WTC11 (cell line): ENCODE results near the gene LIN7C. TPM values are rescaled to one million over a fixed set of nuclear protein-coding genes. Genes with fewer than 3 reads are reported as not detected.
A peak's percentile ranks its signal among the peaks of the same experiment; 100 is the strongest.
"Not testable (repeated sequence)": the region's sequence is repeated elsewhere in the genome, so short reads cannot be mapped to it uniquely, and the experiment has no call there.

Experiments
- ATAC-seq: fragments of 200-7000 bp; cut with Tn5 transposase; 2 replicates; pipeline ENCODE4 v1.10.0; 2021; ENCODE audit warnings: mild to moderate bottlenecking, moderate library complexity
- CTCF ChIA-PET: fragments of 300-600 bp; sonication (Branson Sonifier 250); formaldehyde crosslinking; loops from one replicate; lab custom pipeline; 2021; ENCODE audit warnings: antibody characterized with exemption; lab: Charles Lee
- POLR2A ChIA-PET: fragments of 350-600 bp; sonication (Branson Sonifier 250); formaldehyde crosslinking; loops from one replicate; lab custom pipeline; 2021; ENCODE audit warnings: antibody characterized with exemption; lab: Charles Lee
- DNase-seq: peaks from one replicate; pipeline ENCODE4 v3.0.0; 2021; ENCODE audit warnings: low spot score
- H3K27ac Mint-ChIP-seq: 2 replicates; pipeline ENCODE4 v1.8.0; 2021; ENCODE audit warnings: mixed read lengths
- H3K27me3 Mint-ChIP-seq: 2 replicates; pipeline ENCODE4 v1.8.0; 2021; ENCODE audit warnings: low read depth, mild to moderate bottlenecking, moderate library complexity, mixed read lengths
- H3K36me3 Mint-ChIP-seq: 2 replicates; pipeline ENCODE4 v1.8.0; 2021; ENCODE audit warnings: mixed read lengths
- H3K4me1 Mint-ChIP-seq: 2 replicates; pipeline ENCODE4 v1.8.0; 2022; ENCODE audit warnings: mixed read lengths
- H3K4me3 Mint-ChIP-seq: 2 replicates; pipeline ENCODE4 v1.8.0; 2021; ENCODE audit warnings: mild to moderate bottlenecking, moderate library complexity, mixed read lengths
- H3K9me3 Mint-ChIP-seq: 2 replicates; pipeline ENCODE4 v1.8.0; 2021; ENCODE audit warnings: mixed read lengths
- ESRRA ChIP-seq: sonication (generic); formaldehyde crosslinking; IDR thresholded peaks from 2 replicates; pipeline ENCODE4 v1.8.1; 2022; ENCODE audit warnings: mild to moderate bottlenecking, missing genetic modification reagents, borderline replicate concordance
- JUN ChIP-seq: sonication (generic); formaldehyde crosslinking; IDR thresholded peaks from 2 replicates; pipeline ENCODE4 v1.8.0; 2023; ENCODE audit warnings: mild to moderate bottlenecking, missing genetic modification reagents
- KAT7 ChIP-seq: sonication (generic); formaldehyde crosslinking; IDR thresholded peaks from 2 replicates; pipeline ENCODE4 v1.8.1; 2023; ENCODE audit warnings: missing genetic modification reagents, mild to moderate bottlenecking, borderline replicate concordance
- NR1H2 ChIP-seq: sonication (generic); formaldehyde crosslinking; IDR thresholded peaks from 2 replicates; pipeline ENCODE4 v1.9.0; 2021; ENCODE audit warnings: mild to moderate bottlenecking, moderate library complexity, missing genetic modification reagents
- NR2C2 ChIP-seq: sonication (generic); formaldehyde crosslinking; IDR thresholded peaks from 2 replicates; pipeline ENCODE4 v1.8.0; 2022; ENCODE audit warnings: mild to moderate bottlenecking, missing genetic modification reagents
- SMAD4 ChIP-seq: sonication (generic); formaldehyde crosslinking; IDR thresholded peaks from 2 replicates; pipeline ENCODE4 v1.8.0; 2022; ENCODE audit warnings: mild to moderate bottlenecking, missing genetic modification reagents
- SOX15 ChIP-seq: fragments of 250-450 bp; sonication (Bioruptor Pico); IDR thresholded peaks from 2 replicates; pipeline ENCODE4 v1.9.0; 2021; ENCODE audit warnings: mild to moderate bottlenecking
- ZNF121 ChIP-seq: sonication (generic); formaldehyde crosslinking; IDR thresholded peaks from 2 replicates; pipeline ENCODE4 v1.8.0; 2023; ENCODE audit warnings: missing genetic modification reagents
- ZNF671 ChIP-seq: fragments of 250-450 bp; sonication (Bioruptor Pico); IDR thresholded peaks from 2 replicates; pipeline ENCODE4 v1.8.0; 2021; ENCODE audit warnings: mild to moderate bottlenecking
- total RNA-seq: library from RNA; stranded (reverse); gene quantifications from 3 replicates; pipeline ENCODE4 v1.2.3, GENCODE V29; 2021
- TF ChIP-seq, protein P1 (sequence below): fragments of 250-450 bp; sonication (Bioruptor Pico); IDR thresholded peaks from 2 replicates; pipeline ENCODE4 v2.1.2; 2022; ENCODE audit warnings: mild to moderate bottlenecking, moderate library complexity
- TF ChIP-seq, protein P2 (sequence below): sonication (generic); formaldehyde crosslinking; IDR thresholded peaks from 2 replicates; pipeline ENCODE4 v1.8.0; 2023; ENCODE audit warnings: mild to moderate bottlenecking, missing genetic modification reagents
- TF ChIP-seq, protein P3 (sequence below): sonication (generic); formaldehyde crosslinking; IDR thresholded peaks from 2 replicates; pipeline ENCODE4 v1.8.1; 2023; ENCODE audit warnings: mild to moderate bottlenecking, missing genetic modification reagents, moderate library complexity
- TF ChIP-seq, protein P4 (sequence below): sonication (generic); formaldehyde crosslinking; IDR thresholded peaks from 2 replicates; pipeline ENCODE4 v1.8.1; 2022; ENCODE audit warnings: missing genetic modification reagents, borderline replicate concordance

LIN7C gene
- total RNA-seq, 1 experiment from 2014 or later = 39.4 TPM

DNA sequence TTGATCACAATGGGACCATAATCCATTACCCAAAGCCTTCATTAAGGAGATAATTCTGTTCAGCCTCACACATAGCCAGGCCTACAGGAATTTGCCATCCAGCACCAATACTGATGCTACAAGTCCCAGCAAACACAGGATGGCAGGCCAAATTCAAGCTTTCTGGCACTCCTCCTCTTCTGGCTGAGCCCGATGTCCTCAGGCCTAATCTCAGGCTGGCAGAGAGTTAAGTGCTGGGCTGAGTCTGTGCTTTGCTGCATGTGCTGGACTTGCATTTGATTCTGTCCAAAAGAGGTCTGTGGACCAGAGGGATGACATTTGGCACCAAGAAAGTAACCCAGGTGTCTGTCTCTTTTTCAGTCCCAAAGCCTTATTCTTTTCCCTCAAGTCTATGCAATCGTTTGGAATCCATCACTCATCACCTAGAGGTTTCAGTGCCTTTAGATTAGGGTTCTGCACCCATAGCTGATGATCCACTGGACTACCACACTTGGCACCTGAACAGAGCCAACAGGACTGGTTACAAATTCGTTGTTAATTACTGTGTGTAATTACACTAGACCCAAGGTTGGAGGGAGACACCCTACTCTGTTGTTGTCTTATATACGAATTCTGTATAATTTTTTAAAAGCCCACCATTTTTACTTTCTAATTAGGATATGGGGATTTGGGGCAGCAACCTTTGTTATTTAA, 19.4 kb upstream of the LIN7C start (continued):
- TF ChIP-seq, protein P1, sequence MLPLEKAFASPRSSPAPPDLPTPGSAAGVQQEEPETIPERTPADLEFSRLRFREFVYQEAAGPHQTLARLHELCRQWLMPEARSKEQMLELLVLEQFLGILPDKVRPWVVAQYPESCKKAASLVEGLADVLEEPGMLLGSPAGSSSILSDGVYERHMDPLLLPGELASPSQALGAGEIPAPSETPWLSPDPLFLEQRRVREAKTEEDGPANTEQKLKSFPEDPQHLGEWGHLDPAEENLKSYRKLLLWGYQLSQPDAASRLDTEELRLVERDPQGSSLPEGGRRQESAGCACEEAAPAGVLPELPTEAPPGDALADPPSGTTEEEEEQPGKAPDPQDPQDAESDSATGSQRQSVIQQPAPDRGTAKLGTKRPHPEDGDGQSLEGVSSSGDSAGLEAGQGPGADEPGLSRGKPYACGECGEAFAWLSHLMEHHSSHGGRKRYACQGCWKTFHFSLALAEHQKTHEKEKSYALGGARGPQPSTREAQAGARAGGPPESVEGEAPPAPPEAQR (CRISPR knock-in tag) = no peak
- no peak for TF ChIP-seq JUN (CRISPR knock-in tag)
- no peak for TF ChIP-seq SMAD4
- TF ChIP-seq, all 79 proteins: peak for 0

DNA sequence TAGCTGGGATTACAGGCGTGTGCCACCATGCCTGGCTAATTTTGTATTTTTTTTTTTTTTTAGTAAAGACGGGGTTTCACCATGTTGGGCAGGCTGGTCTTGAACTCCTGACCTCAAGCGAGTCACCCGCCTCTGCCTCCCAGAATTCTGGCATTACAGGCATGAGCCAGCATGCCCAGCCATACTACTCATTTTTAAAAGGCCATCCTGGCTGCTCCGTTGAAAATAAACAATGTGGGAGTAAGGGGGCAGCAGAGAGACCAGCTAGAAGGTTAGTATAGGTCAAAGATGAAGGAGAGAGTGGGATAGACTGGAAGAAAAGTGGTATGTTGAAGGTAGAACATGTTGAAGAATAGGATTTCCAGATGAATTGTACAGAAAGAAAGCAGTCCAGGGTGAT, 17.6 kb upstream of the LIN7C start:
- peaks cover 14% of the 10 kb centered on the region for H3K27me3 Mint-ChIP-seq
- H3K27ac Mint-ChIP-seq = no peak overlapping the region
- TF ChIP-seq NR2C2 = no peak
- peak; percentile 42 for DNase-seq
- ChIA-PET CTCF (interaction anchor here (0.6 to 1.7 kb wide), 10 partner anchors 10 to 359 kb away, joined by 3 to 7 read pairs (median 3); no protein-coding TSS in a partner anchor), POLR2A (no interaction called here)
- no peaks in the 10 kb centered on the region for H3K9me3 Mint-ChIP-seq
- H3K4me3 Mint-ChIP-seq = no peak overlapping the region
- no peaks in the 10 kb centered on the region for H3K4me1 Mint-ChIP-seq
- H3K36me3 Mint-ChIP-seq = no peaks in the 10 kb centered on the region
- ATAC-seq = peak; percentile 98

DNA sequence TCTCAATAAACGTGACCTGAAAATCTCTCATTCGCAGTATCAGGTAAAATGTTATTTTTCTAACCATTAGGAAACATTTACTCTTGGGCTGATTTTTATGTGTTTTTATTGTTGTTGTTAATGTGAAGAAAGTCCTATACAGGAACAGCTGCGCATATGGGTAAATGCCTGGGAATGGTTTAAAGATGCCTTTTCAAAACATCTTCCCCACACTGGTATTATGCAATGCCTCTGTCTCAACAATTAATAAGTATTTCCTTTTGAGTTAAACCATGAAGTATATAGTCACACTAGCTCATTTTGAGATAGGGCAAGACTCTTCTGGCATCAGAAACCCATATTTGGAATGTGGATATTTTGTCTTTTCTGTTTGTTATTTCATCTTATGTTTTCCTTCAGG, 13.7 kb upstream of the LIN7C start:
- DNase-seq (no peak), ATAC-seq (no peak)
- Mint-ChIP-seq H3K27me3 (peaks cover 32% of the 10 kb centered on the region), H3K27ac (no peak overlapping the region), H3K36me3 (no peaks in the 10 kb centered on the region), H3K4me3 (no peak overlapping the region), H3K9me3 (no peaks in the 10 kb centered on the region), H3K4me1 (no peaks in the 10 kb centered on the region)
- TF ChIP-seq ZNF121 (CRISPR knock-in tag) = no peak
- TF ChIP-seq NR1H2 (CRISPR knock-in tag) = no peak
- CTCF ChIA-PET = no interaction called here
- POLR2A ChIA-PET = no interaction called here

DNA sequence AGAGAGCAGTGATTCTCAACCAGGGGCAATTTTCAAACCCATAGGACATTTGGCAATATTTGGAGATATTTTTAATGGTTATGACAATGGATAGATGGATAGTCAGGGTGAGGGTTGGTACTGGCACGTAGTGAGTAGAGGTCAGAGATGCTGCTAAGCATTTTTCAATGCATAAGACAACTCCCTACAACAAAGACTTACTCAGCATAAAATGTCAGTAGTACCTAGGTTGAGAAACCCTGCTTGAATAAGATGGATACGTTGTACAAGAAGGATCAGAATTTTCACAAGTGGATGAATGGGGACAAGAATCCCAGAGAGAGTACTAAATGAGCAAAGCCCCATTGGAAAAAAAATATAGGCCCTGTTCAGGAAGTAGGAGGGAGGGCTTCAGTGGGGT, 11.9 kb upstream of the LIN7C start:
- ATAC-seq (no peak), DNase-seq (no peak)
- H3K27ac Mint-ChIP-seq = no peak overlapping the region
- no peaks in the 10 kb centered on the region for H3K4me1 Mint-ChIP-seq
- peaks cover 32% of the 10 kb centered on the region for H3K27me3 Mint-ChIP-seq
- ChIA-PET CTCF (no interaction called here), POLR2A (no interaction called here)
- no peak overlapping the region for H3K4me3 Mint-ChIP-seq
- no peaks in the 10 kb centered on the region for H3K9me3 Mint-ChIP-seq
- TF ChIP-seq, protein P2, sequence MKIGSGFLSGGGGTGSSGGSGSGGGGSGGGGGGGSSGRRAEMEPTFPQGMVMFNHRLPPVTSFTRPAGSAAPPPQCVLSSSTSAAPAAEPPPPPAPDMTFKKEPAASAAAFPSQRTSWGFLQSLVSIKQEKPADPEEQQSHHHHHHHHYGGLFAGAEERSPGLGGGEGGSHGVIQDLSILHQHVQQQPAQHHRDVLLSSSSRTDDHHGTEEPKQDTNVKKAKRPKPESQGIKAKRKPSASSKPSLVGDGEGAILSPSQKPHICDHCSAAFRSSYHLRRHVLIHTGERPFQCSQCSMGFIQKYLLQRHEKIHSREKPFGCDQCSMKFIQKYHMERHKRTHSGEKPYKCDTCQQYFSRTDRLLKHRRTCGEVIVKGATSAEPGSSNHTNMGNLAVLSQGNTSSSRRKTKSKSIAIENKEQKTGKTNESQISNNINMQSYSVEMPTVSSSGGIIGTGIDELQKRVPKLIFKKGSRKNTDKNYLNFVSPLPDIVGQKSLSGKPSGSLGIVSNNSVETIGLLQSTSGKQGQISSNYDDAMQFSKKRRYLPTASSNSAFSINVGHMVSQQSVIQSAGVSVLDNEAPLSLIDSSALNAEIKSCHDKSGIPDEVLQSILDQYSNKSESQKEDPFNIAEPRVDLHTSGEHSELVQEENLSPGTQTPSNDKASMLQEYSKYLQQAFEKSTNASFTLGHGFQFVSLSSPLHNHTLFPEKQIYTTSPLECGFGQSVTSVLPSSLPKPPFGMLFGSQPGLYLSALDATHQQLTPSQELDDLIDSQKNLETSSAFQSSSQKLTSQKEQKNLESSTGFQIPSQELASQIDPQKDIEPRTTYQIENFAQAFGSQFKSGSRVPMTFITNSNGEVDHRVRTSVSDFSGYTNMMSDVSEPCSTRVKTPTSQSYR = no peak
- TF ChIP-seq ZNF671 (no peak), KAT7 (CRISPR knock-in tag) (no peak), SOX15 (CRISPR knock-in tag) (no peak), ESRRA (no peak)
- TF ChIP-seq, protein P3, sequence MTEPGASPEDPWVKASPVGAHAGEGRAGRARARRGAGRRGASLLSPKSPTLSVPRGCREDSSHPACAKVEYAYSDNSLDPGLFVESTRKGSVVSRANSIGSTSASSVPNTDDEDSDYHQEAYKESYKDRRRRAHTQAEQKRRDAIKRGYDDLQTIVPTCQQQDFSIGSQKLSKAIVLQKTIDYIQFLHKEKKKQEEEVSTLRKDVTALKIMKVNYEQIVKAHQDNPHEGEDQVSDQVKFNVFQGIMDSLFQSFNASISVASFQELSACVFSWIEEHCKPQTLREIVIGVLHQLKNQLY = no peak
- H3K36me3 Mint-ChIP-seq = no peaks in the 10 kb centered on the region

DNA sequence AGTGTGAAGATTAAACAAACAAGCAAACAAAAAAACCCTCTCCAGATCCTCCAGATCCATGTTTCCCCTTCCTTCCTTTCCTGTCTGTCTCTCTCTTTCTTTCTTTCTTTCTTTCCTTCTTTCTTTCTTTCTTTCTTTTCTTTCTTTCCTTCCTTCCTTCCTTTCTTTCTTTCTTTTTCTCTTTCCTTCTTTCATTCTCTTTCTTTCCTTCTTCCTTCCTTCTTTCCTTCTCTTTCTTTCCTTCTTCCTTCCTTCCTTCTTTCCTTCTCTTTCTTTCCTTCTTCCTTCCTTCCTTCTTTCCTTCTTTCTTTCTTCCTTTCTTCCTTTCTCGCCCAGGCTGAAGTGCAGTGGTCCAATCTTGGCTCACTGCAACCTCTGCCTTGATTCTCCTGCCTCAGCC, 10.9 kb upstream of the LIN7C start:
- DNase-seq, H3K27ac Mint-ChIP-seq, H3K4me1 Mint-ChIP-seq, H3K9me3 Mint-ChIP-seq, H3K36me3 Mint-ChIP-seq, H3K4me3 Mint-ChIP-seq, POLR2A ChIA-PET, ATAC-seq: not testable (repeated sequence)
- CTCF ChIA-PET = interaction anchor here (0.9 kb wide), 1 partner anchor 200 kb away, joined by 3 read pairs; no protein-coding TSS in a partner anchor
- H3K27me3 Mint-ChIP-seq = peaks cover 32% of the 10 kb centered on the region
- TF ChIP-seq, protein P4, sequence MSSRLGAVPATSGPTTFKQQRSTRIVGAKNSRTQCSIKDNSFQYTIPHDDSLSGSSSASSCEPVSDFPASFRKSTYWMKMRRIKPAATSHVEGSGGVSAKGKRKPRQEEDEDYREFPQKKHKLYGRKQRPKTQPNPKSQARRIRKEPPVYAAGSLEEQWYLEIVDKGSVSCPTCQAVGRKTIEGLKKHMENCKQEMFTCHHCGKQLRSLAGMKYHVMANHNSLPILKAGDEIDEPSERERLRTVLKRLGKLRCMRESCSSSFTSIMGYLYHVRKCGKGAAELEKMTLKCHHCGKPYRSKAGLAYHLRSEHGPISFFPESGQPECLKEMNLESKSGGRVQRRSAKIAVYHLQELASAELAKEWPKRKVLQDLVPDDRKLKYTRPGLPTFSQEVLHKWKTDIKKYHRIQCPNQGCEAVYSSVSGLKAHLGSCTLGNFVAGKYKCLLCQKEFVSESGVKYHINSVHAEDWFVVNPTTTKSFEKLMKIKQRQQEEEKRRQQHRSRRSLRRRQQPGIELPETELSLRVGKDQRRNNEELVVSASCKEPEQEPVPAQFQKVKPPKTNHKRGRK (CRISPR knock-in tag) = 0 out of 2 replicates have a peak, but pooled peaks have one; percentile 7
